Neural progenitor cell (in vitro differentiated cells): ENCODE data around the gene C4B.

Experiments used
- EZH2 ChIP-seq: fragments of 200-600 bp; sonication (generic); IDR thresholded peaks from 2 replicates; pipeline ENCODE4 v1.6.1; 2017; ENCODE audit warnings: antibody characterized with exemption, mild to moderate bottlenecking, moderate library complexity
- TF ChIP-seq, protein P1 (sequence below): fragments of 200-600 bp; sonication (generic); IDR thresholded peaks from 2 replicates; pipeline ENCODE4 v1.5.1; 2017; ENCODE audit warnings: antibody characterized with exemption, mild to moderate bottlenecking

DNA sequence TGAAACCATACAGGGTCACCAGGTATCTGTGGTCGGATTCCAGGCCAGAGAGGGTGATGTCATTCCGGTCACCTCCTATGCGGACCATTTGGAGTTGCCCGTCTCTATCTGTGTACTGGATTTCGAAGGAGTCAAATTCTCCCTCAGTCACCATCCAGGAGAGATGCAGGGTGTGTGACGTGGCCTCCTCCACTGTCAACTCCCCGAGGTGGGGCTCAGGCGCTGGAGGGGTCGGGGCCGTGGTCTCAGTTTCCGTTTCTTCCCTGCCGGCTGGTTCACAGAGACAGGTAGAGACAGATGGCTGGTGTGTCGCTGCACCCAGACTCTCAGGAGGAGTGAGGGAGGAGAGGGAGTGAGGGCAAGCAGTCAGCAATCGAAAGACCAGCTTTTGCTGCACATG, 54.3 kb downstream of the C4B start:
- TF ChIP-seq, protein P1, sequence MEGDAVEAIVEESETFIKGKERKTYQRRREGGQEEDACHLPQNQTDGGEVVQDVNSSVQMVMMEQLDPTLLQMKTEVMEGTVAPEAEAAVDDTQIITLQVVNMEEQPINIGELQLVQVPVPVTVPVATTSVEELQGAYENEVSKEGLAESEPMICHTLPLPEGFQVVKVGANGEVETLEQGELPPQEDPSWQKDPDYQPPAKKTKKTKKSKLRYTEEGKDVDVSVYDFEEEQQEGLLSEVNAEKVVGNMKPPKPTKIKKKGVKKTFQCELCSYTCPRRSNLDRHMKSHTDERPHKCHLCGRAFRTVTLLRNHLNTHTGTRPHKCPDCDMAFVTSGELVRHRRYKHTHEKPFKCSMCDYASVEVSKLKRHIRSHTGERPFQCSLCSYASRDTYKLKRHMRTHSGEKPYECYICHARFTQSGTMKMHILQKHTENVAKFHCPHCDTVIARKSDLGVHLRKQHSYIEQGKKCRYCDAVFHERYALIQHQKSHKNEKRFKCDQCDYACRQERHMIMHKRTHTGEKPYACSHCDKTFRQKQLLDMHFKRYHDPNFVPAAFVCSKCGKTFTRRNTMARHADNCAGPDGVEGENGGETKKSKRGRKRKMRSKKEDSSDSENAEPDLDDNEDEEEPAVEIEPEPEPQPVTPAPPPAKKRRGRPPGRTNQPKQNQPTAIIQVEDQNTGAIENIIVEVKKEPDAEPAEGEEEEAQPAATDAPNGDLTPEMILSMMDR = no peak
- TF ChIP-seq EZH2 = no peak
